Keratinocyte (primary cell): ENCODE data around the gene DRG1. TPM values are rescaled to one million over a fixed set of nuclear protein-coding genes. Genes with fewer than 3 reads are reported as not detected.

Experiments
- DNase-seq: peaks from one replicate; pipeline ENCODE4 v3.0.0-alpha.2; 2011; ENCODE audit warnings: low read depth, missing footprints, low spot score
- FAIRE-seq: peaks from 2 replicates; lab custom pipeline; 2011; peaks lifted over from hg19 to GRCh38; lab: Jason Lieb, UNC
- H2AFZ ChIP-seq: 2 replicates; pipeline ENCODE4 v1.6.0; 2012; ENCODE audit warnings: low read length, control low read depth, inconsistent platforms; ENCODE audit not compliant: control insufficient read depth
- H3K27ac ChIP-seq: 2 replicates; pipeline ENCODE4 v1.5.1; 2011; ENCODE audit warnings: low read length; ENCODE audit not compliant: control insufficient read depth, insufficient read depth
- H3K27me3 ChIP-seq: 3 replicates; pipeline ENCODE4 v1.6.0; 2011; ENCODE audit warnings: low read length; ENCODE audit not compliant: control insufficient read depth, insufficient read depth; ENCODE audit errors: extremely low read depth
- H3K36me3 ChIP-seq, 2 experiments: 2 replicates in 1 of 2; 3 replicates in 1 of 2; pipeline ENCODE4 v1.5.1; 2011; ENCODE audit warnings: low read length in 2 of 2, mild to moderate bottlenecking in 1 of 2; ENCODE audit not compliant: control insufficient read depth in 2 of 2, insufficient read depth in 2 of 2; ENCODE audit errors: extremely low read depth in 1 of 2
- H3K4me1 ChIP-seq: 3 replicates; pipeline ENCODE4 v1.5.1; 2011; ENCODE audit warnings: low read length; ENCODE audit not compliant: control insufficient read depth, insufficient read depth; ENCODE audit errors: extremely low read depth
- H3K4me2 ChIP-seq: 3 replicates; pipeline ENCODE4 v1.6.0; 2011; ENCODE audit warnings: low read depth, low read length; ENCODE audit not compliant: control insufficient read depth, insufficient read depth; ENCODE audit errors: extremely low read depth
- H3K4me3 ChIP-seq, 3 experiments: fragments of 200-600 bp in 1 of 3; sonication (generic) in 1 of 3; 2 replicates in 2 of 3; 3 replicates in 1 of 3; pipeline ENCODE4 v1.5.1; 2011 to 2016; ENCODE audit warnings: low read length in 3 of 3, mild to moderate bottlenecking in 3 of 3, control low read depth in 2 of 3, inconsistent platforms in 1 of 3, low read depth in 1 of 3, mixed read lengths in 1 of 3, mixed run types in 1 of 3, moderate library complexity in 1 of 3; ENCODE audit not compliant: control insufficient read depth in 2 of 3, insufficient read depth in 2 of 3; ENCODE audit errors: extremely low read depth in 1 of 3
- H3K79me2 ChIP-seq: 2 replicates; pipeline ENCODE4 v1.6.0; 2012; ENCODE audit warnings: low read length; ENCODE audit not compliant: control insufficient read depth, insufficient read depth
- H3K9ac ChIP-seq: 3 replicates; pipeline ENCODE4 v1.6.0; 2011; ENCODE audit warnings: low read length; ENCODE audit not compliant: control insufficient read depth, insufficient read depth; ENCODE audit errors: extremely low read depth
- H3K9me1 ChIP-seq: 3 replicates; pipeline ENCODE4 v1.6.0; 2011; ENCODE audit warnings: low read length; ENCODE audit not compliant: control insufficient read depth, insufficient read depth; ENCODE audit errors: extremely low read depth
- H3K9me3 ChIP-seq: 2 replicates; pipeline ENCODE4 v1.5.1; 2012; ENCODE audit warnings: low read depth, low read length; ENCODE audit not compliant: control insufficient read depth
- H4K20me1 ChIP-seq: 3 replicates; pipeline ENCODE4 v1.6.0; 2011; ENCODE audit warnings: low read length; ENCODE audit not compliant: control insufficient read depth, insufficient read depth; ENCODE audit errors: extremely low read depth
- EZH2 ChIP-seq: IDR thresholded peaks from one replicate; pipeline ENCODE4 v1.6.1; 2012; ENCODE audit warnings: inconsistent platforms, mild to moderate bottlenecking, low read length, moderate library complexity
- dilution Hi-C: fragments of 300-500 bp; cut with MboI; formaldehyde crosslinking; loops from one replicate; pipeline ENCODE4 v1.7.0; 2020; ENCODE audit warnings: low sequenced_read_pairs; ENCODE audit not compliant: extremely low pct_ligation_motif_present
- polyA plus RNA-seq, 5 experiments: library from polyadenylated mRNA; depleted of rRNA in 3 of 5; stranded (reverse) in 3 of 5; stranded (forward) in 1 of 5; unstranded in 1 of 5; fragments of >200 nt; gene quantifications; 1 replicate in 1 of 5; 2 replicates in 3 of 5; 3 replicates in 1 of 5; pipeline versions ENCODE4 v1.2.1 to v1.2.3, GENCODE V29; 2011 to 2012; ENCODE audit warnings: missing spikeins in 2 of 5, low read depth in 1 of 5, low replicate concordance in 1 of 5
- TF ChIP-seq, protein P1 (sequence below), 3 experiments: IDR thresholded peaks in 1 of 3; conservative IDR thresholded peaks in 1 of 3; optimal IDR thresholded peaks in 1 of 3; 2 replicates in 2 of 3; 3 replicates in 1 of 3; pipeline versions ENCODE3 to v1.5.1; 2011; ENCODE audit warnings: low read length in 3 of 3, mild to moderate bottlenecking in 3 of 3, moderate library complexity in 2 of 3, control low read depth in 1 of 3, inconsistent platforms in 1 of 3; ENCODE audit not compliant: insufficient read depth in 2 of 3; ENCODE audit errors: extremely low read depth in 1 of 3

DRG1 gene
- polyA plus RNA-seq, 1 donor (not counting 4 experiments of a cell fraction or from before 2014, with no cell fraction given), result 87.4 TPM

DNA sequence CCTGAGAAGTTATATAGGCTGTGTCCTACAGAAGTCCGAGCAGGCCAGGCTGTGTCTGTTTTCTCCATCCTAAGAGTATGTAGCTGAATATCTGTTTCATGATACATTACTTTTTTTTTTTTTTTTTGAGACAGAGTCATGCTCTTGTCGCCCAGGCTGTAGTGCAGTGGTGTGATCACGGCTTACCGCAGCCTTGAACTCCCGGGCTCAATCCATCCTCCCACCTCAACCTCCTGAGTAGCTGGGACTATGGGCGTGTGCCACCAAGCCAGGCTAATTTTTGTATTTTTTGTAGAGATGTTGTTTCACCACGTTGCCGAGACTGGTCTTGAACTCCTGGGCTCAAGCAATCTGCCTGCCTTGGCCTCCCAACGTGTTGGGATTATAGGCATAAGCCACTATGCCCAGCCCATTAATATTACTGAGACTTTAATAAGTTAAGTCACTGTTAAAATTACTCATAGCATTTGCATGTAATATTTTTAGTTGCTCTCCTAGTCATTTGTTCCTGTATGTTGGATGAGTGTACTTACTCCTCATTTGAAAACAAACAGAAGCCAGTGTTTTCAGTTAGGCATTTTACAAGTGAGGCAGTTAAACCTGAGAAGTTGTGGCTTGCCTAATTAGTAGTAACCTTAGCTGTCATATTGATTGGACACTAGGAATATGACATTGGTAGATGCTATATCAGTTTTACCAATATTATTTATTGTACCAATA is 26.1 kb downstream of the DRG1 start:
- no peaks in the 10 kb centered on the region for H3K79me2 ChIP-seq
- no peak overlapping the region for H3K4me3 ChIP-seq
- peaks cover 9 to 20% of the 10 kb centered on the region in 2 experiments for H3K36me3 ChIP-seq

DNA sequence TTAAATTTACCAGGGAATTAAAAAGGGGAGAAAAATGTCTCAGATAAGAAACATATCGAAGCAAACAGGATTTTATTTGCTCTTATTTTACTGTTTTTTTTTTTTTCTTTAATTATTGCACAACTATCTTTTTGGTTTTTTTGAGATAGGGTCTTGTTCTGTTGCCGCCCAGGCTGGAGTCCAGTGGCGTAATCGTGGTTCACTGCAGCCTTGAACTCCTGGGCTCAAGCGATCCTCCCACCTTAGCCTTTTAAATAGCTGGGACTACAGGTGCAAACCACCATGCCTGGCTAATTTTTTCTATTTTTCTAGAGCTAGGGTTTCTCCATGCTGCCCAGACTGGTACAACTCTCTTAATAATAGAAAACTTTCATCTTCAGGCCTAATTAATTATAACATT is 32.5 kb downstream of the DRG1 start:
- Histone ChIP-seq H4K20me1 (no peaks in the 10 kb centered on the region), H3K27ac (no peak overlapping the region), H3K4me2 (no peak overlapping the region), H2AFZ (no peak overlapping the region), H3K9me3 (no peaks in the 10 kb centered on the region), H3K4me1 (peaks cover 13% of the 10 kb centered on the region), H3K4me3 (no peak overlapping the region), H3K36me3 (peaks cover 26 to 29% of the 10 kb centered on the region in 2 experiments), H3K27me3 (no peaks in the 10 kb centered on the region), H3K9me1 (no peaks in the 10 kb centered on the region), H3K79me2 (no peaks in the 10 kb centered on the region), H3K9ac (no peak overlapping the region)
- DNase-seq (no peak), FAIRE-seq (no peak)
- dilution Hi-C loops, result no loop called here
- TF ChIP-seq, protein P1, sequence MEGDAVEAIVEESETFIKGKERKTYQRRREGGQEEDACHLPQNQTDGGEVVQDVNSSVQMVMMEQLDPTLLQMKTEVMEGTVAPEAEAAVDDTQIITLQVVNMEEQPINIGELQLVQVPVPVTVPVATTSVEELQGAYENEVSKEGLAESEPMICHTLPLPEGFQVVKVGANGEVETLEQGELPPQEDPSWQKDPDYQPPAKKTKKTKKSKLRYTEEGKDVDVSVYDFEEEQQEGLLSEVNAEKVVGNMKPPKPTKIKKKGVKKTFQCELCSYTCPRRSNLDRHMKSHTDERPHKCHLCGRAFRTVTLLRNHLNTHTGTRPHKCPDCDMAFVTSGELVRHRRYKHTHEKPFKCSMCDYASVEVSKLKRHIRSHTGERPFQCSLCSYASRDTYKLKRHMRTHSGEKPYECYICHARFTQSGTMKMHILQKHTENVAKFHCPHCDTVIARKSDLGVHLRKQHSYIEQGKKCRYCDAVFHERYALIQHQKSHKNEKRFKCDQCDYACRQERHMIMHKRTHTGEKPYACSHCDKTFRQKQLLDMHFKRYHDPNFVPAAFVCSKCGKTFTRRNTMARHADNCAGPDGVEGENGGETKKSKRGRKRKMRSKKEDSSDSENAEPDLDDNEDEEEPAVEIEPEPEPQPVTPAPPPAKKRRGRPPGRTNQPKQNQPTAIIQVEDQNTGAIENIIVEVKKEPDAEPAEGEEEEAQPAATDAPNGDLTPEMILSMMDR (optimal IDR thresholded peaks at IDR 0.05 in 1 of 3, IDR thresholded peaks at IDR 0.05 in 1 of 3, conservative IDR thresholded peaks at IDR 0.05 in 1 of 3; ENCODE audit: extremely low read depth in 1 of 3, insufficient read depth in 2 of 3, low read length in 3 of 3), result no peak
- no peak for TF ChIP-seq EZH2

More for the DNA sequence above, 26.1 kb downstream of the DRG1 start:
- H3K9me1 ChIP-seq, result no peaks in the 10 kb centered on the region
- no peak overlapping the region for H2AFZ ChIP-seq
- TF ChIP-seq, protein P1 (optimal IDR thresholded peaks at IDR 0.05 in 1 of 3, IDR thresholded peaks at IDR 0.05 in 1 of 3, conservative IDR thresholded peaks at IDR 0.05 in 1 of 3; ENCODE audit: extremely low read depth in 1 of 3, insufficient read depth in 2 of 3, low read length in 3 of 3), result no peak
- no peak for TF ChIP-seq EZH2
- no peak overlapping the region for H3K4me2 ChIP-seq
- no peak overlapping the region for H3K9ac ChIP-seq
- no peaks in the 10 kb centered on the region for H4K20me1 ChIP-seq
- dilution Hi-C loops, result loop anchor here (5.0 kb wide), 1 partner anchor 42 kb away; no protein-coding TSS in a partner anchor
- no peak overlapping the region for H3K27ac ChIP-seq
- H3K4me1 ChIP-seq, result no peaks in the 10 kb centered on the region
- H3K9me3 ChIP-seq, result no peaks in the 10 kb centered on the region
- no peak for DNase-seq
- FAIRE-seq, result no peak
- no peaks in the 10 kb centered on the region for H3K27me3 ChIP-seq
